AML-193 (cell line): ENCODE data around the gene CYP46A1.

Source experiments
- DNase-seq, 2 experiments: peaks; one replicate each; lab custom pipeline; 2025; lab: John Stamatoyannopoulos, UW

Gene CYP46A1

DNA sequence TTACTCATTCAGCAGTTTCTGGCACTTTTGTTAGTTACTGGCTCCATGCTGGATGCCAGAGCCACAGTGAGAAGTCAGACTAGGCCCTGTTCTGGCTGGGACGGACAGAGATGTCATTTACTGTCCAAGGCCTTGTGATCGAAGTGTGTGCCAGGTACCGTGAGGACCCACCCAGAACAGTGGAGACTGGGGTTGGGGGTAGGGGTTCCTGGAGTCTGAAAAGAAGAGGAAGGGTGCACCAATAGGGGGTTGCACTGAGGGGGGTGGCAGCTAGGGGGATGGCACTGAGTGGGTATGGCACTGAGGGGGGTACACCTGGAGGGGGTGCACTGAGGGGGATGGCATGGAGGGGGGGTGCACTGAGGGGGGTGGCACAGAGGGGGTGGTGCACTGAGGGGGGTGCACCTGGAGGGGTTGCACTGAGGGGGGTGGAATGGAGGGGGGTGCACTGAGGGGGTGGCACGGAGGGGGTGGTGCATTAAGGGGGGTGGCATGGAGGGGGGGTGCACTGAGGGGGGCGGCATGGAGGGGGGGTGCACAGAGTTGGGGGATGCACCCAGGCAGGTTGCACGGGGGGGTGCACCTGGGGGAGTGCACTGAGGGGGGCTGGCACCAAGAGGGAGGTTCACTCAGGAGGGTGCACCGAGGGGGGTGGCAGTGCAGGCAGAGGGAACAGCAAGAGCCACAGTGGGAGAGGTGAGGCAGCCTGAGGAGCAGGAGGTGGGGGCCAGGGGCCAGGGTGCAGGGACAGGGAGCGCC, 10.6 kb upstream of the CYP46A1 start:
- DNase-seq: no peak

DNA sequence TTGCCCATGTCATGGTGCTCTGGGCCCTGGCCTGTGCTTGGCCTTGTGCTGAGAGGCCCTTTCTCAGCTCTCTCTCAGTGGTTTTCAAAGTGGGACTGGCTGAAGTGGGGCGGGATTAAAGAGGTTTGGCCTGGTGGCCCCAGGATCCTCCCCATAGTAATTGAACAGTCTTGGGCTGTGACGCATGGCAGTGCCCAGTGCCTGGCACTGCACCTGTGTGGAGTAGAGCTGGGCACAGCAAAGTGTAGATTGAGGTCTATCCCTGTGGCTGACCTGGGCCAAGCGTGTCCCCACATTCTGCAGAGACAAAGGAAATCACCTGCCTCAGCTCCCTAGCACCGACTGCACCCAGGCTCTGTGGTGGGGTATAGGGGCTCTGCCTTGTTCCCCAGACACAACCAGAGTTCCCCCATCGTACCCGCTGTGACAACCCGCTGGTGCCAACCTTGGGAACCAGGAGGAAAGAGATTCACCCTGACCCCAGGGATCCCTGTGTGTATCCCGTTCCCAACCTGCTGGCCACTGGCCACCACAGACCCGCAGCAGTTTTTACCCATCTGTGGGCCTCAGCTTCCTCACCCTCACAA, 9.9 kb upstream of the CYP46A1 start:
- DNase-seq: no peak

DNA sequence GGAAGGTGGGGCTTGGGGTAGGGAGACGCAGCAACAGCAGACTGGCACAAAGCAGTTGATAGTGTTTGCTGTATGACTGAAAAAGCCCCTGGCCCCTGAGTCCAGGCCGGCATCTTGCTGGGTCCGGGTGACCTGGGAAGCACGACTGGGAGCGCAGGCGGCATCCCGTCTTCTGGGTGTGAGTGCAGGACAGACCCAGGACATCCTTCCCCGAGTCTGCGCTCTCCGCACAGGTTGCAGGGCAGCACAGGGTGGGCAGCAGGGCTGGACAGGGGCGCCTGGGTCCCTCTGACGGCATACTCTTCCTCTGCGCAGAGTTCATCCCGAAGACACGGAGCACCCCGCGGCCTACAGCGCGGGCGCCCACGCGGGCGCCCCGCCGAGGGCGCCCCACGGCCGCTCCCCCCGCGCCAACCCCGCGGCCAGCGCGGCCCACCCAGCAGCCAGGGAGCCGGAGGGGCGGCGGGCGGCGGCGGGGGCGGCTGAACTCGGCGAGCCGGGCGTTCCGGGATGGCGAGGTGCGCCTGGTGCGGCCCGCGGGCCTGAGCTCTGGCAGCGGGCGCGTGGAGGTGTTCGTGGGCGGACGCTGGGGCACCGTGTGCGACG, 9.2 kb upstream of the CYP46A1 start:
- DNase-seq: no peak

DNA sequence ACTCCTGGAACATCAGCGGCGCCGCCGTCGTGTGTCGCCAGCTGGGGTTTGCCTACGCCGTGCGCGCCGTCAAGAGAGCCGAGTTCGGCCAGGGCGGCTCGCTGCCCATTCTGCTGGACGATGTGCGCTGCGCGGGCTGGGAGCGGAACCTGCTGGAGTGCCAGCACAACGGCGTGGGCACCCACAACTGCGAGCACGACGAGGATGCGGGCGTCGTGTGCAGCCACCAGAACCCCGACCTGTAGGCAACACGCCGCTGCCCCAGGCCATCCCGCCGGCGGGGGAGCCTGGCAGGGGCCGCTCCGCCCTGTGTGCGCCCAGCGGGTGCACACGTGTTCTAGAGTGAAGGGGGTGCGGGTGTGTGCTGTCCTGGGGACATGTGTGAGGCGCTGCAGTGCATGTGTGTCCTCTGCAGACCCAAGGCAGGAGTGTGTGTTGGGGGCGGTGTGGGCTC, 8.7 kb upstream of the CYP46A1 start:
- no peak for DNase-seq

DNA sequence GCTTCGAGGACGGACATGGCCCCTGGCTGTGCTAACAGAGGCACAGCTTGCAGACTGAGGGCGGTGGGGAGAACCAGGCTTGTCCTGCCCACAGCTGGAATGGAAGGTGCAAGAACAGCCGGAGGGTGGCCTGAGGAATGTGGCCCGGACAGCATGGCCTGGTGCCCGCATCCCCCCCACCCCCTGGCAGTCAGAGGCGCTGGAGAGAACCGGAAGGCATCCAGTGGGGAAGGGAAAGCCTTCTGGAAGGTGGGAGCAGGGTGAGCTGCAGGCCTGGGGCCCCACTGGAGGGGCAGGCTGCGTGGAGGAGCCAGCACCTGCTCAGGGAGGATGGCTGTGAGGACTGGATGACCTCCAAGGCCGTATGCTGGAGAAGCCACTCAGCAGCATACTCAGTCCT, 8.1 kb upstream of the CYP46A1 start:
- DNase-seq: no peak

DNA sequence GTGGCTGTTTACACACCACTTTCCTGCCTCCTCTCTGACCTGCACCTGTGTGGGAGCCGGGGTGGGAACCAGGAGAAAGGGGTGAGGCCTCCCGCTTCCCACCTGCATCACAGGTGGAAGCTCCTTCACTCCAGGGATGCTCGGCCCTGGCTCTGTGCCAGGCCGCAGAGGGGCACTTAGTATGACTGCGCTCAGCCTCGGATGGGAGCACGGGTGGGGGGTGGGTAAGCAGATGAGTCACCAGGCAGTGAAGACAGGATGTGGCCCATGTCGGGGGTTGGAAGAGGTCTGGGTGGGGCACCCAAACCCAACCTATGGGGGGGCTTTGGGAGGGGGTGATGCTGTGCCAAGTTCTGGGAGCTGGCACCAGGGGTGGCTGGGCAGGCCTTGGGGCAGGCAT, 7.4 kb upstream of the CYP46A1 start:
- no peak for DNase-seq

DNA sequence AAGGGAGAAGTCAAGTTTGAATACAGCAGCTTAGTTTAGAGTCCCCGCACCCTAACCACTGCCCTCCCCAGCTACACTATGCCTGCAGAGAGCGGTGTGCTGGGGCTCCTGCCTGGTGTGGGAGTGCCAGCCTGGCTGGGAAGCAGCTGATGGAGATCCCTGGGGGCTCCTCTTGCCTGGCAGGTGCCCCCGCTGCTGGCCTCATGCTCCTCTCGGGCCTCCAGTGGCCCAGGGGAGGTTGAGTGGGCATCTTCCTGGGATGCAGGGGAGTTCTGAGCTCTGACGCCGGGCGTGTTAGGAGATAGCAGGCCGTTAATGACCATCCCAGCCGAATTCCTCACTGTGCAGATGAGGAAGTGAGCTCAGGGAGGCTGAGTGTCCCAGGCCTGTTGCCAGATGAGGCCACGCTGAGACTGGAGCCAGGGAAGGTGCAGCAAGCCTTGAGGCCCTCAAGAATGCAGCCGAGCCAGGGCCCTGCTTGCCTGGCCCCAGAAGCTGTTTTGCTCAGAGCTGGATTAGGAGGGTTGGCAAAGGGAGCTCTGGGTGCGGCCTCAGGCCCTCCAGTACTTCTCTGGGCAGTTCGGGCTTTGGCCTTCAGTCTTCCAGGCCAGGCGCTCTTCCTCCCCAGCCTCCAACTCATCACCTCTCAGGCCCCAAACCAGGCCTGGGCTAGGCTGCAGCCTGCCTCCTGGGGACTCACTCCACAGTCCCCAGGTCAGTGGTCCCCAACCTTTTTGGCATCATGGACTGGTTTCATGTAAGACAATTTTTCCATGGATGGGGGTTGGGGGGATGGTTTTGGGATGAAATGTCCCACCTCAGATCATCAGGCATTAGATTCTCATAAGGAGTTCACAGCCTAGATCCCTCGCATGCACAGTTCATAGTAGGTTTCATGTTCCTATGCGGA, 6.6 kb upstream of the CYP46A1 start:
- no peak for DNase-seq

DNA sequence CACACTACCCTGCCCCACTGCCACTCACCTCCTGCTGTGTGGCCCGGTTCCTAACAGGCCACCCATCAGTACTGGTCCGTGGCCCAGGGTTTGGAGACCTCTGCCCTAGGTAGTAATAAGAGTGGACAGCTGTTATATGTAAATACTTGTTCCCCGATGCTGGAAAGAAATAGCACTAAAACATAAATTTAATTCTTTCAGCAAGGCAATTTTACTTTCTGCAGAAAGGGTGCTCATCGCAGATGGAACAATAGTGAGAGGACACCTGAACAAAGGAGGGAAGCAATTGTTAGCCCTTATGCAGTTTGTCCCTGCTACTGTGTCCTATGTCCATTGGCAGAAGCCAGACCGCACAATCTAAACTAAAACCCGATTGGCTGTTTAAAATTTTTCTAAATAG, 5.9 kb upstream of the CYP46A1 start:
- DNase-seq: no peak

DNA sequence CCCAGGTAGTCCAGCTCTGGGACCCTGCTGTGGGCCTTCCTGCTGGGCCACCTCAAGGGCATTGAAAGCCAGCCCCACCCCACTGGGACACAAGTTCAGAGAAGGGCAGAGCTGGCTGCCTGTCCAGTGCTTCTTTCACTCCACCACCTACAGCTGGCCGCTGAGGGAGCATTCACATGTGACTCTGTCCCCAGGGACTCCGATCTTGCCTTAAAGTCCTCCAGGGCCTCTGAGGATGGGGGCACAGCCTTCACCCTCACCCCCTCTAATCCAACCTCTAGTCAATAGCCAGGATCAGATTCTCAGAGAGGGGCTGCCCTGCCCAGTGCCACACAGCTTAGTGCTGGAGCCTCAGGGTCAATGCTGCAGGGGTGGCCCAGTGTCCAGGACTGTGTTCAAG, 5.0 kb upstream of the CYP46A1 start:
- no peak for DNase-seq

DNA sequence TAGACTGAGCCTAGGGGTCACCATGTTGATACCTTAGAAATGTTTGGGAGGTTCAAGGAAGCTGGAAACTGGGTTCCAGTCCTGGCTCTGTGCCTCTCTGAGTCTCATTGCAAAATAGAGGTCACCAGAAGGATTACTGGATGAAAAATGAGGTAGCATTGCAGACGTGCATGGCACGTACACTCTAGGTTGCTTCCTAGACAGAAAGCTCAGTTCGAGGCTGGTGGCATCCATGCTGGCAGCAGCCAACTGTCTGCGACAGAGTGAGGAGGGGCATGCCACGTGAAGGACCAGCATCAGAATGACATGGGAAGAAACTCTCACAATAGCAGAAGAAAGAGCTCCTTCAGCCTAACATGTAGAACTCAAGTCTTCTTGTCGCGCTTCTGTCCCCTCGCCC, 4.6 kb upstream of the CYP46A1 start:
- no peak for DNase-seq

DNA sequence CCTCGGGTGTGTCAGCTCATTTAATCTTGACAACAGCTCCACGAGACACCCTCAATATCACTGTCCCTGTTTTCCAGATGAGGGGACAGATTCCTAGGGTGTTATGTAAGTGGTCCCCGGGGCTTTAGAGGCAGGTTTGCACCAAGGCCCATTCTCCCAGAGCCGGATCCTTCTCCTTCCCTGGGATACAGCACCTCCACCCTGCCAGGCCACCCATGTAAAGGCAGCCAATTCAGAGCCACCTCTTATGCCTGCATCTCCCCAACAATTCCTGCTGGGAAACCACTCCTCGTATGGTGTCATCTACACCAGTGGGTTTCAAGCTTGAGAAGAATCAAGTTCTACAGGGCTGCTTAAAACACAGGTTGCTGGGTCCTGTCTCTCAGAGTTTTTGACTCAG, 4.1 kb upstream of the CYP46A1 start:
- DNase-seq: no peak

DNA sequence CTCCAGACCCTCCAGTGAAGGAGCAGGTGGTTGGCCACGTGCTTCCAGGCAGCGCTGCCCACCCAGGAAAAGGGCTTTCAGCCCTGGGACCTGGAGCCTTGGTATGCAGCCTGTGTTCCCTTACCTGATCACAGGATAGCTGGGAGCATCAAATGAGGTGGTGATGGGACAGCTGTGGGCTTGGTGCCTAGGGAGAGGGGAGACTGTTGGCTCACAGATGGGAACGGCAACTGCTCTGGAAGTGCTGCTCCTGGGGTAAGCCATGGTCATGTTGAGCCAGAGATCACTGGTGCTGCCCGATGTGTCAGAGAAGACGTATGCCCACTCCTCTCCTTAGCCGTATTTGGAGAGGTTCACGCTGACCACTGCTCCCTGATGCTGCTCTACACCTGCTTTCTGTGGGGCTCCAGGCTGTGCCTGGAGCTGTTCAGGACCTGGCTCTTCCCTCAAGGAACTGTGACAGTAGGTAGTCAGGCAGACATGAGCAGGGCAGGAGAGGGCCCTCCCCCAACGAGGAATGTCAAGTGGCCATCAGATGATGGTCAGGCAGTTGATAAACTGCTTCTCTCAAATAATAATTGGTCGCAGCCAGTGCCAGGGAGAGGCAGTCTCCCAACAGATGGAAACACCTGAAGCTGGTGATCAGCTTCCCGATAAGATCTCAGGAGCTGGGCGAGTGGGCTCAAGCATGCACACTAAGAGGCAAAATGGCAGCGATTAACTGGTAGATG, 2.8 kb upstream of the CYP46A1 start:
- DNase-seq: no peak

DNA sequence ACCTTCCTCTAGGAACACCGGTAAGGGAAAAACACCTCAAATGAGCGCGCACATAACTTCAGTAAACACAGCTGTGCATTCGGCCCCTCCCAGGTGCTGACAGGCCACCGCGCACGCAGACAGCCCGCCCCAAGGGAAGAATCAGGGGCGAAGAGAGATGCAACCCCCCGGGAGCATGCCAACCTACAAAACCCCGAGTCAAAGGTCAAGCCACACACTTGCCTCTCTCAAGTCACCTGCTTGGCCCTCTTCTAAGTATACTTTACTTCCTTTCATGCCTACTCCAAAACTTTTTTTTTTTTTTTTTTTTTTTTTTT, 2.3 kb upstream of the CYP46A1 start:
- DNase-seq: no peak

DNA sequence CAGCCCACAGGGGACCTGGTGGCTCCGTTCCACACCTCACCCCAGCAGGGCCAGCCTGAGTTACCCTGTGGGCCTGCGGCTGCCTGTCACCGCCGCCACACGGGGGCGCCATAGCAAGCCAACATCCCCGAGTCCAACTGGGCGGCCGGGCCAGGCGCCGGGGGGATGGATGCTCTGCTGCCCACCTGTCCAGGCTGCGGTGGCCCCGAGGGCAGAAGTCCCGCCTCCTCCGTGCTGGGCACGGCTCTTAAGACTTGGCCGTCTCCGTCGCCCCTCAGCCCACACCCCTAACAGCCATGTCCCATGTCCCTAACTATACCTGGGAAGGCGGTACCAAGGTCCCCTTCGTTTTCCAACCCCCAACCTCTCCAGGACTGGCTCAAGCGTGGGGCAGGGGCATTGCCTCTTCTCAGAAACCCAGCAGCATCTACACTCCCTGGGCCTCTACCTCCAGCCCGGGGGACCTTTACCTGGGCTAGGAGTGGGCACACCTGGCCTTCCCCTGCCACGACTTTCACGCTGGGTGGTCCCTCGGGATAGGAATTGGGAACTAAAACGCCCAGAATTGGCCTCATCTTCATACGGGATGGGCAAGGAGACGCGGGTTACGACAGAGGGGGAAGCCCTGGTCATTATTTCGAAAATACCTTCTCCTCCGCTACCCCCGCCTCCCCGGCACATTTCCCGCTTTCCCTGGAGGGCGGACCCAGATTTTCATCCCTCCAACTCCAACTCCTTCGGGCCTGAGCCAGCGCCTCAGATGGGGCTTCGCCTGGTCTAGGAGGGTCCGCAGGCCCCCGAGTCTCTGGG, 1.1 kb upstream of the CYP46A1 start:
- DNase-seq: peak; percentile 14 to 38

DNA sequence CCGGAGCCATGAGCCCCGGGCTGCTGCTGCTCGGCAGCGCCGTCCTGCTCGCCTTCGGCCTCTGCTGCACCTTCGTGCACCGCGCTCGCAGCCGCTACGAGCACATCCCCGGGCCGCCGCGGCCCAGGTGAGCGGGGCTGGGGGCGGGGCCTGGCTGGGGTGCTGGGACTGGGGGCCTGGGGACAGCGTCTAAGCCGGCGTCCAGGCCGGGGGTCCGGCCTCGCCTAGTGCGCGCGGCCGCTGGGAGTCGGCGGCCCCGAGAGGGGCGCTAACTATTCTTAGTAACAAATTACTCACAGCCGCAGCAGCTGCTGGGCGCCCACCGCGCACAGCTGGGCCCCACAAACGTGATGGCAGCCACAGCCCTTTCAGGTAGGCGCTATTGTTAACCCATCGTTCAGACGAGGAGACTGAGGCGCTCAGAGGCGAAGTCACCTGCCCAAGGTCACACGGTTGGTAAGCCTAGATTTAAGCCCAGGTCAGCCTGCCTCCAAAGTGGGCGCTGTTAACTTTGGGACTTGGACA, 374 bp downstream of the CYP46A1 start:
- DNase-seq: no peak

DNA sequence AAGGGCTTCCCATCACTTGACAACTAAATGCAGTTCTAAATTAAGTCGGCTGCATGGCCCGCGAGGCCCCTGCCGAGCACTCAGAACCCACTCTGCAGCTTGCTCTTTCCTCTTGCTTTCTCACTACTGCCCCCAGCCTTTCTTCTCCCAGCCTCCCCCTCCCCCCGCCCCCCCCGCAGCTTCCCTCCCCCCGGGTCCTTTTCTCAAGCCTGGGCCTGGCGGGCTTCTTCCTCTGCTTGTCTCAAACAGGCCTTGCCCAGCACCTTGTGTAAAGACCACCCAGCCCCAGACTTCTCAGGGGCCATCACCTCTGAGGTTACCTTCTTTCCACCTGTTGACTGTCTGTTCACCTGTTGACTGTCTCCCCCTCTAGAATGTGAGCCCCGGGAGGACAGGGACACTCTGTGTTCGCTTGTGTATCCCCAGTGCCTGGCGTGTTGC, 1.1 kb downstream of the CYP46A1 start:
- DNase-seq: no peak

DNA sequence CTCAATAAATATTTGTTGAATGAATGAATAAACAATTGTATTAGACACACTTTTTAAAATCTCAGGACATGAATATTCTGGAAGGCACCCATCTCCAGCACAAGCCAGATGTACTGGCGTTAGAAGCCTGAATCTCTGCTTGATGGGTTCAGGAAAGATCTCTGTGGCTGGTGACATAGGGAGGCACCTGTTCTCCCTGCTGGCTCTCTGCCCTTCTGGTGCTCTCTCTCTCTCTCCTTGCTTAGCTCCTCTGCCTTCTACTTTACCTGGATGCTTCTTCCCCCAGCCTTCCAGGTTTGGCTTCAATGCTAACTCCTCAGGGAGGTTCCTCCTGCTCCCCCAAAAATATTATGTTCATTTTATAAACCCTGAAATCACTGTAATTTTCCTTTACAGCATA, 1.5 kb downstream of the CYP46A1 start:
- no peak for DNase-seq

DNA sequence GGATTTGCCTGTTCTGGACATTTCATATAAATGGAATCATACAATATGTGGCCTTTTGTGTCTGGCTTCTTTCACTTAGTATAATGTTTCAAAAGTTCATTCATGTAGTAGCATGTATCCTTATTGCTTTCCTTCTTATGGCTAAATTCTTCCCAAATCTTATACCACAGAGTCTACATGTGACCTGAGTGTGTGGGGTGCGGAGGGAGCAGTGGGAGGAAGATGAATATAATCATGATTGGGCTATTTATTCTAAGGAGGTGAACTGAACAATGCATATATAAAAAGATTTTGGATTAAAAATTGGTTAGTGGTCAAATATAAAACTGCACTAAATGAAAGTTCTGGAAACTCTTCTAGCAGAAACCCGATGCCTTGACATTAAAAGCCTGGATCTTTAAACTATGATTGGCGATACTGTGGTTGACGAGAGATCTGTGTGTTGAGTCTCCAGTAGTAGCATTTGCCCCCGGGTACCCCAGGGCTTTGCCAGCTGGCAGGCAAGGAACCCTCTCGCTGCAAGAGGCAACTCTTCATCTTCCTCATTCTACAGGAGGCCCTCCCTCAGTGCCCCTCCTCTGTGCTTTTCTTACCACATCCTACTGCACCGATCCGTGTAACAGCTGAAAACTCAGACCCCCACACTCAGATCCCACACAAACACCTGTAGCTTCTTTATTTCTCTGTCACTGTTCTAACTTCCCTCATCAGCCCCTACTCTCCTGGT, 2.6 kb downstream of the CYP46A1 start:
- no peak for DNase-seq

DNA sequence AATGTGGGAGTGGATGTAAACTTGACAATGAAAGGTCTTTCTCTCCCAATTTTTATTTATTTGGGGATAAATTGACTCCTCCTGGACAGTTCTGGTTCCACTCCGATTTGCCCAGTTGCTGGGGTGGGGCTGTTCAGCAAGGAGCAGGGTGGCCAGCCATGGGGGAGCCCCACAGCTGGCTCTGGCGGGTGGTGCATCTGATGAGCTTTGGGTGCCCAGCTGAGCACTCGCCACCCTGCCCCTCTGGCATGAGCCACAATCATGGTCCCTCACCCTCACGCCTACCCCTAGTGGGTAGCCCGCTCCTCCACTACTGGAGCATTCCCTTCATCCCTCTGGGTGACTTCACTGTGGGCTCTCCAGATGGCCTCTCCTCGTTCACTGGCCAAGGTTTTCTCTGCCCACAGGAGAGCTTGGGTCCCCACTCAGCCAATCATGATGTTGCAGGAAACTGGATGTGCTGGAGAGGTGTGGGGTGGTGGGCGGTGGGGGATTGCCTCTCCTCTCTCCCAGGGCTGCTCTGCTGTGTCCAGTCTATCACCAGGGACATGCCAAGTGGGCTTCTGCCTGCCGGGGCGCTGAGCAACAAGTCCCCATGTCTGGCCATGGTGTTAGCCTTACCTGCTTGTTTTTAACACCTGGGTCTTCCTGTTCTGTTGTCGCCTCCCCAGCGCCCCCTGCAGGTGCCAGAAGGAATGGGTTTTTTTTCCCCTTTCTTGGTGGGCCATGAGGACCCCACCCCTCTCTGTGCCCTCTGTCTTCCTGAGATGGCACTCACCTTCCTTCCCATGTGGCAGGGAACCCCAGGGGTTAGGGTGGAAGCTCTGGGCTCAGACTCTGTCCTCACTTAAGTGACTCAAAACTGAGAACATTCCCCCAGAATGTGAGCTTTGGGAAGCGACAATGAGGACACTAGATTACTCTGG, 3.4 kb downstream of the CYP46A1 start:
- no peak for DNase-seq
